GM18870 (cell line): Measurements from ENCODE around the gene JAKMIP1.
"Not testable (repeated sequence)": the region's sequence is repeated elsewhere in the genome, so short reads cannot be mapped to it uniquely, and the experiment has no call there.

Source experiments
- ATAC-seq: cut with Tn5 transposase; IDR thresholded peaks from one replicate; pipeline ENCODE4 v1.9.1; 2021; ENCODE audit warnings: moderate library complexity; ENCODE audit not compliant: unreplicated experiment

The JAKMIP1 gene

GRCh38 chr4:5999356-5999755 lies 201.0 kb downstream of the JAKMIP1 start:
- no peak for ATAC-seq

- peak; percentile 63 for ATAC-seq
These were observed 201.9 kb downstream of the JAKMIP1 start for GRCh38 chr4:5998333-5998936.

DNA sequence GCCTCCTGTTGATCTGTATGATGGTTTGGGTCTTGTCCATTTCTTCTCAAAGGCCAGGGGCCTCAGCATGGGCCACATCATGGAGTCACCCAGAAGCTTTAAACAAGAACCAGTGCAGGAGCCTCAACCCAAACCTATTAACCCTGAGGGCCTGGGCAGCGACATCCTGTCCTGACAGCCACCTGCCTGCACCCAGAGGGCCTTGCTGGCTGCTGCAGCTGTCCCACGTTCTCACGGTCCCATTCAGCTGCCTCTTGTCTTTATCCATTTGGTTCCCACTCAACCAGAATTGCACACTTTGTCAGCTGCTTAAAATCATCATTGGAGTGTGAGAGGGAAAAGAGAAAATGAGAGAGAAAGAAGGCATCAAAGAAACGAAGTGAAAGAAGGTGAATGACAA lies 203.7 kb downstream of the JAKMIP1 start:
- no peak for ATAC-seq

- no peak for ATAC-seq
These were observed 204.3 kb downstream of the JAKMIP1 start for GRCh38 chr4:5995901-5996623.

DNA sequence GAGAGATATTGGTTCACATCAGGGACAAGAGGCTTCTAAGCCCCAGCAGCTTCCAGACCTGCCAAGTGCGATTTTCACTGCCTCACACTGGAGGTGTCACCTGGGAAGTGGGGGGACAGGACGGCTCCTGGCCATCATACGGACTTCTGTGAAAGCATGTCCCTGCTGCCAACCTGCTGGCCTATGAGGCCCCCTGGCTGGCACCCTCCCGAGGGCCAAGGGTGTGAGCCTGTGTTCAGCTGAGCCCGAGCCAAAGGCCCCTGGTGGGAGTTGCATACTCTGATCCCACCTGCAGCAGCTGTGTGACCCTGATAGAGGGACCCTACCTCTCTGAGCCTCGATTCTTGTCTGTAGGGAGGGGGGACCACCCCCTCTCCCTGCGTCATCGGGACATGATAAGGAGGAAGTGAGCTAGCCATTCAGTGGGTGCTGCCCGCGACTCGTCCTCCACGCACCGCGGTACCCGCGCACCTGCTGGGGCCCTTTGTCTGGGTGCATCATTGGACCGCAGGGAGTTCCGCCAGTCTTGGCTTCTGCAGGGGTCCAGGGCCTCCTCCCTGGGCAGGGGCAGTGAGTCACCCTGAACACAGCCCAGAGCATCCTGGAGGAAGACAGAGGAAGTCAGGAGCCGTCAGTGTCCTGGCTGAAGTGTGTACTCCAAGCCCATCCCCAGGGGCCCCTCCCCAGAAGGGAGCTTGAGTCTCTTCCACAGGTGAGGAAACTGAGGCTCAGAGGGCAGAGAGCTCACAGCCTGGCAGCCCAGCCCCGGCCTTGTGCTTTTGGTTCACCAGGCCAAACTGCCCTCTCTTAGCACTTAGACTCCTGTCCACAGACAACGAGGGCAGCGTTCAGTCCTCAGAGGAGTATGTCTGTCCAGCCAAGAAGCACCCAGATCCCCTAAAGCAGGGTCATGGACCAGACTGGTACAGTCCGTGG lies 206.2 kb downstream of the JAKMIP1 start:
- ATAC-seq: no peak

DNA sequence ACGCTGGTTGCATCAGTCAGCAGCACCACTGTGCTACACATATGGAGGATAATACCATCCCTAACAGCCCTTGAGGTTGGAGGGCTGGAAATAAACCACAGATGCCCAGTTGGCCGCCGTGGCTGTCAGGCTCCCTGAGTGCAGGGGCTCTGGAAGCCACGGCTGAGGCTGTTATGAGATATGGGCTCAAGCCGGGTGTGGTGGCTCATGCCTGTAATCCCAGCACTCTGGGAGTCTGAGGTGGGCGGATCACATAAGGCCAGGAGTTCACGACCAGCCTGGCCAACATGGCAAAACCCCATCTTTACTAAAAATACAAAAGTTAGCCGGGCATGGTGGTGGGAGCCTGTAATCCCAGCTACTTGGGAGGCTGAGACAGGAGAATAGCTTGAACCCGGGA lies 207.0 kb downstream of the JAKMIP1 start:
- not testable (repeated sequence) for ATAC-seq

GRCh38 chr4:5992828-5993321 lies 207.5 kb downstream of the JAKMIP1 start:
- ATAC-seq: no peak

GRCh38 chr4:5992171-5992827 lies 208.1 kb downstream of the JAKMIP1 start:
- ATAC-seq: no peak

DNA sequence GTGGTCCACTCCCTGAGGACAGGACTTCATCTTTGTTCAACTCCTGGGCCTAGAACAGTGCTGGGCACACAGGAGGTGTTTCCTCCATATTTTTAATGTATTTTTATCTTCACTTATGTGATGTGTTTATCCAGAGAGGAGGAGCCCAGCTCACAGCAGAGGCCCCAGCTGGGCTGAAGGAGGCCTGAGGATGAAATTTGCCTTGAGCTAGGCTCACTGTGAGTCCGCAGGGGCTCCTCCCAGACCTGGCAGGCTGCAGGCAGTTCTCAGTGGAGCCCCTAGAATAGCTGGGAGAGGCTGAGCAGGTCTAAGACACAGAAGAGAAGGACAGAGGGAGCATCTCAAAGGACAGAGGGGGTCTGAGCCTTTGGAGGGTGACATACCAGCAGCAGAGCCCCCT lies 208.9 kb downstream of the JAKMIP1 start:
- ATAC-seq: no peak

GRCh38 chr4:5990446-5991160 lies 209.7 kb downstream of the JAKMIP1 start:
- ATAC-seq: no peak

DNA sequence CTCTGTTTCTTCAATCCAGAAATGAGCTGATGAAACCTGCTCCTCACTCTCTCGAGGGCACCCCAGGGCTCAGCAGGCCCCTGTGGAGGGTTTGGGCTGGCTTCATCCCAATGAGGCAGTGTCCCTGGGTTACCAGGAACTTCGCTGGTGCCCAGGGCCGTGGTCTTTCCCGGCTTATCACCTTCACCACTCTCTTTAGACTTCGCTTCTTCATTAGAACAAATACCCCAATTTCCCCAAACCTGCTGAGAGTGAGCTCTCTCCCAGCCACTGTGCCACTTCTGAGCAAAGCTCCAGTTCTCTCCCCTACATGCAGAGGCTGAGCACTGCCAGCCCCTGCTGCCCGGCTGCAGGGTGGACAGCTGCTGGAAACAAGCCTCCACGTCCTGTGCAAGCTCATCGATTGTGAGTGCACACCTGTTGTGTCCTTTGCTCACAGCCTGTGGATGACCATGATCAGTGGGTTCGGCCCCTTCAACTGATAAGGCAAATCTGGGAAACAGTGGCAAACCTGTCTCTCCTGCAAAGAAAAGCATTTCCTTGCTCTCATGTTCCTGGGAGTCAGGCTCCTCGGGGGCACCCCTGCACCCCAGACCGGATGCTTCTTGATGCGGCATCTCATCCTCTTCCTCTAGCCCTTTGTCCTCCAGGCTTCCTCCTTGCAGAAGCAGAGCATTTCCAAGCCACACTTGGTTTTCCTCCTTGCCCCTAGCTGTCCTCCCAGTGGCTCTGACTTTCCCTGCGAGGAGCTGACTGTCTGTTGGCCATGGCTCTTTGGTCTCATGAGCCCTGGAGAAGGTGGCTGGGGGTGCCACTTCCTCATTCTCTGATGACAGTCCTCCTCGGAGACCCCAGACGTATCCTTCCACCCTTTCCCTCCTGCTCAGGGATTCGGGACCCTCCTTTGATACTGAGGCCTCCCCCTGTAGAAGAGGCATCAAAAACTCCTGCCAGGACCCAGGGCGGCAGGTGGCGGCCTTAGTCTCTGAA lies 210.8 kb downstream of the JAKMIP1 start:
- no peak for ATAC-seq

GRCh38 chr4:5988086-5988845 lies 212.1 kb downstream of the JAKMIP1 start:
- no peak for ATAC-seq

GRCh38 chr4:5984843-5985242 lies 215.5 kb downstream of the JAKMIP1 start:
- no peak for ATAC-seq

- no peak for ATAC-seq
These were observed 218.0 kb downstream of the JAKMIP1 start for GRCh38 chr4:5982156-5982973.

GRCh38 chr4:5980436-5981155 lies 219.8 kb downstream of the JAKMIP1 start:
- no peak for ATAC-seq

DNA sequence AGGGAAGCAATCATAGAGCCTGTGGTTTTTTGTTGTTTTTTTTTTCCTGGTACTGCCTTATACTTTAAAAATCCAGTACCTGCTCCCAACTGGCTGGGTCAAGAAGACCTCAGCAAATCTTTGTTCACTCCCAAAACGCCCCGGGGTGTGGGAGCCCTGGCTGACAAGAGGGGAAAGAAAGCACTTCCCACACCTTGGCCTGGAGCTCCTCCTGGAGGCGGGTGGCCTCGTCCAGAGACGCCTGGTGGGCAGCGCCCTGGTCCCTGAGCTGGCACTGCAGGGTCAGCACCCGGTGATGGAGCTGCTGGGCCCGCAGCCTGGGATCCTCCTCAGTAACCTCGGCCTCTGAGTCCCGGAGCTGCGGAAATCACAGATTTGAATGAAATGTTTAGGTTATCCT lies 220.4 kb downstream of the JAKMIP1 start:
- no peak for ATAC-seq

- no peak for ATAC-seq
These were observed 223.4 kb downstream of the JAKMIP1 start for GRCh38 chr4:5976921-5977320.
